B cell (primary cell): ENCODE data around the gene CR1.

ENCODE experiments used
- EZH2 ChIP-seq: IDR thresholded peaks from 2 replicates; pipeline ENCODE4 v1.6.1; 2012; ENCODE audit warnings: borderline replicate concordance, low read depth, mild to moderate bottlenecking, moderate library complexity, low read length; ENCODE audit not compliant: insufficient read depth, poor library complexity, severe bottlenecking
- TF ChIP-seq, protein P1 (sequence below): fragments of 200-600 bp; IDR thresholded peaks from one replicate; pipeline ENCODE4 v1.8.0; 2022; ENCODE audit warnings: antibody characterized with exemption, mild to moderate bottlenecking

DNA sequence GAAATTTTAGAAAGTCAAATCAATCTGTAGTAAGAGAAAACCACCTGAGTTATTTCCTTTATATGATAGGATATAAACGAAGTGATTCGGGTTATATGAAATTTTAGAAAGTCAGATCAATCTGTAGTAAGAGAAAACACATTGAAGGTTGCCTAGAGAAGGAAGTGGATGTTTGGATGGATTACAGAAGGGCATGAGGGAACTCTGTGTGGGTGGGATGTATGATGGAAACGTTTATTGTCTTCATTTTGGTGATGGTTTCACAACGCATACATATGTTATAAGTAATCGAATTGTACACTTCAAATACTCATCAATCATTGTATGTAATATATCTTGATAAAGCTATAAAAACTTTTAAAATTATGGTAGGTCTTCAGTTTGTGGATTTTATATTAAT lies 5.1 kb downstream of the CR1 start:
- TF ChIP-seq EZH2, result no peak
- TF ChIP-seq, protein P1, sequence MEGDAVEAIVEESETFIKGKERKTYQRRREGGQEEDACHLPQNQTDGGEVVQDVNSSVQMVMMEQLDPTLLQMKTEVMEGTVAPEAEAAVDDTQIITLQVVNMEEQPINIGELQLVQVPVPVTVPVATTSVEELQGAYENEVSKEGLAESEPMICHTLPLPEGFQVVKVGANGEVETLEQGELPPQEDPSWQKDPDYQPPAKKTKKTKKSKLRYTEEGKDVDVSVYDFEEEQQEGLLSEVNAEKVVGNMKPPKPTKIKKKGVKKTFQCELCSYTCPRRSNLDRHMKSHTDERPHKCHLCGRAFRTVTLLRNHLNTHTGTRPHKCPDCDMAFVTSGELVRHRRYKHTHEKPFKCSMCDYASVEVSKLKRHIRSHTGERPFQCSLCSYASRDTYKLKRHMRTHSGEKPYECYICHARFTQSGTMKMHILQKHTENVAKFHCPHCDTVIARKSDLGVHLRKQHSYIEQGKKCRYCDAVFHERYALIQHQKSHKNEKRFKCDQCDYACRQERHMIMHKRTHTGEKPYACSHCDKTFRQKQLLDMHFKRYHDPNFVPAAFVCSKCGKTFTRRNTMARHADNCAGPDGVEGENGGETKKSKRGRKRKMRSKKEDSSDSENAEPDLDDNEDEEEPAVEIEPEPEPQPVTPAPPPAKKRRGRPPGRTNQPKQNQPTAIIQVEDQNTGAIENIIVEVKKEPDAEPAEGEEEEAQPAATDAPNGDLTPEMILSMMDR, result no peak
